ENCODE measurements around the gene ARL15. TPM values are rescaled to one million over a fixed set of nuclear protein-coding genes. Genes with fewer than 3 reads are reported as not detected.
A peak's percentile ranks its signal among the peaks of the same experiment; 100 is the strongest.

Gene ARL15
- total RNA-seq, 1 experiment from 2014 or later = 7.9 TPM

- no peak for DNase-seq (ENCODE audit: low read depth)
These were observed 21.7 kb downstream of the ARL15 start for GRCh38 chr5:54288568-54289217.

- DNase-seq (ENCODE audit: low read depth) = no peak
These were observed 24.7 kb downstream of the ARL15 start for GRCh38 chr5:54285686-54286085.

GRCh38 chr5:54284586-54284985 lies 25.8 kb downstream of the ARL15 start:
- no peak for DNase-seq (ENCODE audit: low read depth)

GRCh38 chr5:54282876-54283275 lies 27.5 kb downstream of the ARL15 start:
- DNase-seq (ENCODE audit: low read depth) = no peak

GRCh38 chr5:54281960-54282692 lies 28.2 kb downstream of the ARL15 start:
- no peak for DNase-seq (ENCODE audit: low read depth)

GRCh38 chr5:54279960-54280359 lies 30.4 kb downstream of the ARL15 start:
- no peak for DNase-seq (ENCODE audit: low read depth)

GRCh38 chr5:54278979-54279717 lies 31.2 kb downstream of the ARL15 start:
- no peak for DNase-seq (ENCODE audit: low read depth)

GRCh38 chr5:54278036-54278830 lies 32.1 kb downstream of the ARL15 start:
- DNase-seq (ENCODE audit: low read depth) = no peak

- no peak for DNase-seq (ENCODE audit: low read depth)
These were observed 34.3 kb downstream of the ARL15 start for GRCh38 chr5:54276048-54276447.

GRCh38 chr5:54275361-54275760 lies 35.0 kb downstream of the ARL15 start:
- no peak for DNase-seq (ENCODE audit: low read depth)

GRCh38 chr5:54274944-54275343 lies 35.4 kb downstream of the ARL15 start:
- no peak for DNase-seq (ENCODE audit: low read depth)

- DNase-seq (ENCODE audit: low read depth) = no peak
These were observed 36.7 kb downstream of the ARL15 start for GRCh38 chr5:54273715-54274114.

- no peak for DNase-seq (ENCODE audit: low read depth)
These were observed 37.6 kb downstream of the ARL15 start for GRCh38 chr5:54272746-54273145.

- no peak for DNase-seq (ENCODE audit: low read depth)
These were observed 40.0 kb downstream of the ARL15 start for GRCh38 chr5:54270326-54270725.

- DNase-seq (ENCODE audit: low read depth) = no peak
These were observed 45.8 kb downstream of the ARL15 start for GRCh38 chr5:54264574-54264973.

- no peak for DNase-seq (ENCODE audit: low read depth)
These were observed 46.9 kb downstream of the ARL15 start for GRCh38 chr5:54263447-54263846.

- no peak for DNase-seq (ENCODE audit: low read depth)
These were observed 48.8 kb downstream of the ARL15 start for GRCh38 chr5:54261596-54261995.

- DNase-seq (ENCODE audit: low read depth) = no peak
These were observed 50.4 kb downstream of the ARL15 start for GRCh38 chr5:54259981-54260380.

- peak; percentile 15 for DNase-seq (ENCODE audit: low read depth)
These were observed 51.3 kb downstream of the ARL15 start for GRCh38 chr5:54259090-54259489.

- DNase-seq (ENCODE audit: low read depth) = no peak
These were observed 52.8 kb downstream of the ARL15 start for GRCh38 chr5:54257366-54258118.

Data from HT1080 (cell line).